Measurements from ENCODE around the gene PIEZO2. TPM values are rescaled to one million over a fixed set of nuclear protein-coding genes. Genes with fewer than 3 reads are reported as not detected.

Gene PIEZO2
- total RNA-seq, 1 donor from 2014 or later, result 26.8 TPM

Small RNAs within 50 kb of the gene (microRNA-seq; reads per million reads assigned to microRNA genes)
- not detected for gene MIR6788
